ENCODE measurements around the gene APOC4.

Gene APOC4

DNA sequence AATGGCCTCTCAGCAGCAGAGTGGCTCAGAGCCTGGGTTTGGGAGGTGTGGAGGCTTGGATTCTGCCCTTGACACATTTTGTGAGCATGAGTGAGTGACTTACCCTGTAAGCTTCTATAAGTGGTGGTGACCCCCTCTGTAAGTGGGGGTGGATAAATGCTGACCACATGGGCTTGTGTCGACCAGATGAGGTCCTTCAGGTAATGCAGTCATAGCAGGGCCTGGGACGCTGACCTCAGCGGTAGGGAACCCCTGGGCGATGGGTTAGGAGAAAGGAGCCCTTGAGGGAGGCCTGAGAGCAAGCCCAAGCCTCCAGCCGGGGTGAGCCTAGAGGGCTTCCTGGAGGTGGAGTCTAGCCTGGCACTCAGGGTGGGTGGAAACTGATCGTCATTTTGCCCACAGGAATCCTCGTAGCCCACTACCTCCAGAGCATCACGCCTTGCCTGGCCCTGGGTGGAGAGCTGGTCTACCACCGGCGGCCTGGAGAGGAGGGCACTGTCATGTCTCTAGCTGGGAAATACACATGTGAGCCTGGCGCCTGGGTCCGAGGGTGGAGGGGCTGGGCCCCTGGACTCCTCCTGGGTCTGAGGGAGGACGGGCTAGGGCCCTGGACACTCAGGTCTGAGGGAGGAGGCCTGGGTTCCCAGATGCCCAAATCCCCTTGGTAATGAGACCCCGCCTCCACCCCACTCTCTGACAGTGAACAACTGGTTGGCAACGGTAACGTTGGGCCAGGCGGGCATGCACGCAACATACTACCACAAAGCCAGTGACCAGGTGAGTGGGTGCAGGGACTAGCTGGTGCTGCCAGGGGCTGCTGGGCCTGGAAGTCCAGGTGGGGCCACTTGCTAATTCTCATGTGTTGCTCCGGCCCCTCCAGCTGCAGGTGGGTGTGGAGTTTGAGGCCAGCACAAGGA, 41.5 kb upstream of the APOC4 start:
- peaks cover 69% of the 10 kb centered on the region for H3K36me3 ChIP-seq (ENCODE audit: control insufficient read depth, low read length)
- no peaks in the 10 kb centered on the region for H3K9me3 ChIP-seq (ENCODE audit: control insufficient read depth, insufficient read depth, low read length)
- no peak overlapping the region for H3K4me2 ChIP-seq (ENCODE audit: low read length)
- no peak for TF ChIP-seq EZH2phosphoT487 (IDR thresholded peaks at IDR 0.05; ENCODE audit: borderline replicate concordance, low read length)
- no peak for TF ChIP-seq CTCF (IDR thresholded peaks at IDR 0.05; ENCODE audit: low read depth, low read length, poor library complexity, severe bottlenecking)
- H3K79me2 ChIP-seq (ENCODE audit: control insufficient read depth, low read length) = peaks cover 15% of the 10 kb centered on the region; the same call in 1 of the 2 replicates
- no peaks in the 10 kb centered on the region for H3K9me2 ChIP-seq (replicated peaks; ENCODE audit: control insufficient read depth, low read length)
- H3K27ac ChIP-seq (ENCODE audit: low read depth, low read length) = no peak overlapping the region
- H3K4me3 ChIP-seq (ENCODE audit: low read length) = no peak overlapping the region
- peaks cover 5% of the 10 kb centered on the region; the same call in 1 of the 2 replicates for H3K4me1 ChIP-seq (ENCODE audit: control insufficient read depth, low read length)
- H3F3A ChIP-seq (ENCODE audit: control insufficient read depth, insufficient read depth) = peaks cover 2% of the 10 kb centered on the region
- peaks cover 4% of the 10 kb centered on the region for H3K27me3 ChIP-seq (ENCODE audit: control insufficient read depth, low read length)
- peaks cover 10% of the 10 kb centered on the region; the same call in 1 of the 2 replicates for H4K20me1 ChIP-seq (ENCODE audit: control insufficient read depth, insufficient read depth, low read depth, low read length)

DNA sequence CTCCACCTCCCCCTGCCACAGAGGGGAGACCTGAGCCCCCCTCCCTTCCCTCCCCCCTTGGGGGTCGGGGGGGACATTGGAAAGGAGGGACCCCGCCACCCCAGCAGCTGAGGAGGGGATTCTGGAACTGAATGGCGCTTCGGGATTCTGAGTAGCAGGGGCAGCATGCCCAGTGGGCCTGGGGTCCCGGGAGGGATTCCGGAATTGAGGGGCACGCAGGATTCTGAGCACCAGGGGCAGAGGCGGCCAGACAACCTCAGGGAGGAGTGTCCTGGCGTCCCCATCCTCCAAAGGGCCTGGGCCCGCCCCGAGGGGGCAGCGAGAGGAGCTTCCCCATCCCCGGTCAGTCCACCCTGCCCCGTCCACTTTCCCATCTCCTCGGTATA, 38.8 kb upstream of the APOC4 start:
- Histone ChIP-seq H3K4me3 (ENCODE audit: low read length) (no peak overlapping the region), H3K9me3 (ENCODE audit: control insufficient read depth, insufficient read depth, low read length) (no peaks in the 10 kb centered on the region), H3K27ac (ENCODE audit: low read depth, low read length) (no peak overlapping the region), H3F3A (ENCODE audit: control insufficient read depth, insufficient read depth) (peaks cover 2% of the 10 kb centered on the region), H3K4me2 (ENCODE audit: low read length) (no peak overlapping the region), H4K20me1 (ENCODE audit: control insufficient read depth, insufficient read depth, low read depth, low read length) (peaks cover 10% of the 10 kb centered on the region; the same call in 1 of the 2 replicates), H3K4me1 (ENCODE audit: control insufficient read depth, low read length) (peaks cover 13% of the 10 kb centered on the region), H3K27me3 (ENCODE audit: control insufficient read depth, low read length) (peaks cover 14% of the 10 kb centered on the region), H3K9me2 (replicated peaks; ENCODE audit: control insufficient read depth, low read length) (no peaks in the 10 kb centered on the region), H3K79me2 (ENCODE audit: control insufficient read depth, low read length) (no peaks in the 10 kb centered on the region), H3K36me3 (ENCODE audit: control insufficient read depth, low read length) (peaks cover 44% of the 10 kb centered on the region)
- no peak for TF ChIP-seq EZH2phosphoT487 (IDR thresholded peaks at IDR 0.05; ENCODE audit: borderline replicate concordance, low read length)
- TF ChIP-seq CTCF (IDR thresholded peaks at IDR 0.05; ENCODE audit: low read depth, low read length, poor library complexity, severe bottlenecking) = no peak

DNA sequence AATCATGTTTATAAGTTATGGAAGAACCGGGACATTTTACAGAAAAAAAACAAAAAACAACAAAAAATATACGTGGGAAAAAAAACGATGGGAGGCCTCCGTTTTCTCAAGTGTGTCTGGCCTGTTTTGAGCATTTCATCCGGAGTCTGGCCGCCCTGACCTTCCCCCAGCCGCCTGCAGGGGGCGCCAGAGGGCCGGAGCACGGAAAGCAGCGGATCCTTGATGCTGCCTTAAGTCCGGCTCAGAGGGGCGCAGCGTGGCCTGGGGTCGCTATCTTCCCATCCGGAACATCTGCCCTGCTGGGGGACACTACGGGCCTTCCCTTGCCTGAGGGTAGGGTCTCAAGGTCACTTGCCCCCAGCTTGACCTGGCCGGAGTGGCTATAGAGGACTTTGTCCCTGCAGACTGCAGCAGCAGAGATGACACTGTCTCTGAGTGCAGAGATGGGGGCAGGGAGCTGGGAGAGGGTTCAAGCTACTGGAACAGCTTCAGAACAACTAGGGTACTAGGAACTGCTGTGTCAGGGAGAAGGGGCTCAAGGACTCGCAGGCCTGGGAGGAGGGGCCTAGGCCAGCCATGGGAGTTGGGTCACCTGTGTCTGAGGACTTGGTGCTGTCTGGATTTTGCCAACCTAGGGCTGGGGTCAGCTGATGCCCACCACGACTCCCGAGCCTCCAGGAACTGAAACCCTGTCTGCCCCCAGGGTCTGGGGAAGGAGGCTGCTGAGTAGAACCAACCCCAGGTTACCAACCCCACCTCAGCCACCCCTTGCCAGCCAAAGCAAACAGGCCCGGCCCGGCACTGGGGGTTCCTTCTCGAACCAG, 38.2 kb upstream of the APOC4 start:
- Histone ChIP-seq H3K9me2 (replicated peaks; ENCODE audit: control insufficient read depth, low read length) (no peaks in the 10 kb centered on the region), H4K20me1 (ENCODE audit: control insufficient read depth, insufficient read depth, low read depth, low read length) (peaks cover 10% of the 10 kb centered on the region; the same call in 1 of the 2 replicates), H3K27ac (ENCODE audit: low read depth, low read length) (no peak overlapping the region), H3K4me3 (ENCODE audit: low read length) (no peak overlapping the region), H3K4me1 (ENCODE audit: control insufficient read depth, low read length) (peaks cover 13% of the 10 kb centered on the region), H3K9me3 (ENCODE audit: control insufficient read depth, insufficient read depth, low read length) (no peaks in the 10 kb centered on the region), H3K36me3 (ENCODE audit: control insufficient read depth, low read length) (peaks cover 43% of the 10 kb centered on the region), H3K79me2 (ENCODE audit: control insufficient read depth, low read length) (no peaks in the 10 kb centered on the region), H3K4me2 (ENCODE audit: low read length) (0 out of 2 replicates have a peak overlapping the region, but pooled peaks have one; percentile 3), H3F3A (ENCODE audit: control insufficient read depth, insufficient read depth) (peaks cover 2% of the 10 kb centered on the region), H3K27me3 (ENCODE audit: control insufficient read depth, low read length) (peaks cover 14% of the 10 kb centered on the region)
- TF ChIP-seq EZH2phosphoT487 (IDR thresholded peaks at IDR 0.05; ENCODE audit: borderline replicate concordance, low read length) (no peak), CTCF (IDR thresholded peaks at IDR 0.05; ENCODE audit: low read depth, low read length, poor library complexity, severe bottlenecking) (peak; percentile 98)
